LNCaP clone FGC (cell line): Measurements from ENCODE around the gene MTMR1.

Experiments used
- DNase-seq: peaks from one replicate; pipeline ENCODE4 v3.0.0-alpha.2; 2011; ENCODE audit warnings: low read depth
- H3K4me3 ChIP-seq: 2 replicates; pipeline ENCODE4 v1.5.1; 2011; ENCODE audit warnings: mild to moderate bottlenecking, low read depth, low read length, control low read depth
- CTCF ChIP-seq: IDR thresholded peaks from 2 replicates; pipeline ENCODE4 v1.5.1; 2012; ENCODE audit warnings: mild to moderate bottlenecking; ENCODE audit not compliant: control insufficient read depth, insufficient read depth; ENCODE audit errors: extremely low read depth

Gene MTMR1

GRCh38 chrX:150683536-150684146 is 9.6 kb upstream of the MTMR1 start:
- no peak for DNase-seq
- peak; percentile 49 for TF ChIP-seq CTCF
- no peak overlapping the region for H3K4me3 ChIP-seq

- no peak for TF ChIP-seq CTCF
- no peak overlapping the region for H3K4me3 ChIP-seq
- DNase-seq = no peak
Measured at GRCh38 chrX:150688911-150689451, 4.2 kb upstream of the MTMR1 start.

- no peak overlapping the region for H3K4me3 ChIP-seq
- no peak for TF ChIP-seq CTCF
- no peak for DNase-seq
Measured at GRCh38 chrX:150690126-150690525, 3.1 kb upstream of the MTMR1 start.

- TF ChIP-seq CTCF = no peak
- H3K4me3 ChIP-seq = peak overlapping the region; percentile 66
- no peak for DNase-seq
Measured at GRCh38 chrX:150692296-150692695, 900 bp upstream of the MTMR1 start.

- TF ChIP-seq CTCF = no peak
- peak overlapping the region; percentile 66 for H3K4me3 ChIP-seq
- DNase-seq = peak; percentile 82
Measured at GRCh38 chrX:150693725-150694574, 754 bp downstream of the MTMR1 start.

- no peak for DNase-seq
- H3K4me3 ChIP-seq = peak overlapping the region; percentile 66; the same call in 1 of the 2 replicates
- no peak for TF ChIP-seq CTCF
Measured at GRCh38 chrX:150694738-150695410, 1.7 kb downstream of the MTMR1 start.
